Fibroblast of pulmonary artery (primary cell): Measurements from ENCODE around the gene AAGAB.
"Not testable (repeated sequence)": the region's sequence is repeated elsewhere in the genome, so short reads cannot be mapped to it uniquely, and the experiment has no call there.

ENCODE experiments used
- DNase-seq: peaks from one replicate; pipeline ENCODE4 v3.0.0-alpha.2; 2010; ENCODE audit warnings: low read depth
- H3K4me3 ChIP-seq: replicated peaks from 2 replicates; pipeline ENCODE4 v1.5.1; 2011; ENCODE audit warnings: low read depth, mild to moderate bottlenecking, control low read depth, low read length, moderate library complexity
- TF ChIP-seq, protein P1 (sequence below): IDR thresholded peaks from 2 replicates; pipeline ENCODE4 v1.5.1; 2011; ENCODE audit warnings: mild to moderate bottlenecking, control low read depth, low read length, inconsistent platforms; ENCODE audit errors: missing control alignments

The AAGAB gene

DNA sequence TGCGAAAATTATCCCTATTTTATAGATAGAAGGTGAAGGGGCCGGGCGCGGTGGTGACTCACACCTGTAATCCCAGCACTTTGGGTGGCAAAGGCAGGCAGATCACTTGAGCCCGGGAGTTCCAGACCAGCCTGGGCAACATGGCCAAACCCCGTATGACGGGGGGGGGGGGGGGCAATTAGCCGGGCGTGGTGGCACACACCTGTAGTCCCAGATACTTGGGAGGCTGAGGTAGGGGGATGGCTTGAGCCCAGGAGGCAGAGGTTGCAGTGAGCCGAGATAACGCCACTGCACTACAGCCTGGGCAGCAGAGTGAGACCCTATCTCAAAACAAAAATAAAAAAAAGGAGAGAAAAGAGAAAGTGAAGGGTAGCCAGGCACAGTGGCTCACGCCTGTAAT lies 1.4 kb downstream of the AAGAB start:
- TF ChIP-seq, protein P1, sequence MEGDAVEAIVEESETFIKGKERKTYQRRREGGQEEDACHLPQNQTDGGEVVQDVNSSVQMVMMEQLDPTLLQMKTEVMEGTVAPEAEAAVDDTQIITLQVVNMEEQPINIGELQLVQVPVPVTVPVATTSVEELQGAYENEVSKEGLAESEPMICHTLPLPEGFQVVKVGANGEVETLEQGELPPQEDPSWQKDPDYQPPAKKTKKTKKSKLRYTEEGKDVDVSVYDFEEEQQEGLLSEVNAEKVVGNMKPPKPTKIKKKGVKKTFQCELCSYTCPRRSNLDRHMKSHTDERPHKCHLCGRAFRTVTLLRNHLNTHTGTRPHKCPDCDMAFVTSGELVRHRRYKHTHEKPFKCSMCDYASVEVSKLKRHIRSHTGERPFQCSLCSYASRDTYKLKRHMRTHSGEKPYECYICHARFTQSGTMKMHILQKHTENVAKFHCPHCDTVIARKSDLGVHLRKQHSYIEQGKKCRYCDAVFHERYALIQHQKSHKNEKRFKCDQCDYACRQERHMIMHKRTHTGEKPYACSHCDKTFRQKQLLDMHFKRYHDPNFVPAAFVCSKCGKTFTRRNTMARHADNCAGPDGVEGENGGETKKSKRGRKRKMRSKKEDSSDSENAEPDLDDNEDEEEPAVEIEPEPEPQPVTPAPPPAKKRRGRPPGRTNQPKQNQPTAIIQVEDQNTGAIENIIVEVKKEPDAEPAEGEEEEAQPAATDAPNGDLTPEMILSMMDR = no peak
- peak overlapping the region; percentile 84 for H3K4me3 ChIP-seq
- DNase-seq = no peak

DNA sequence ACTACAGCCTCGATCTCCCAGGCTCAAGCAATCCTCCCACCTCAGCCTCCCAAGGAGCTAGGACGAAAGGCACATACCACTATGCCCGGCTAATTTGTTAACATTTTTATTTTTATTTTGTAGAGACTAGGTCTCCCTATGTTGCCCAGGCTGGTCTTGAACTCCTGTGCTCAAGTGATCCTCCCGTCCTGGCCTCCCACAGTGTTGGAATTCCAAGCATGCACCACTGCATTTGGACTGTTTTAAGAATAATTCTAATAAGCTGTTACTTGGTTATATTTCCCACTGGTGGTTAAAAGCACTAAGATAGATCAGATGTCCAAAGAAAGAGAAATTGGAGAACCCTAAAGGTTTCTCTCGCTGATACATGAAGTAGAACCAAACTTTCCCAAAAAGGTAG lies 3.1 kb downstream of the AAGAB start:
- no peak overlapping the region for H3K4me3 ChIP-seq
- TF ChIP-seq, protein P1 = no peak
- no peak for DNase-seq

DNA sequence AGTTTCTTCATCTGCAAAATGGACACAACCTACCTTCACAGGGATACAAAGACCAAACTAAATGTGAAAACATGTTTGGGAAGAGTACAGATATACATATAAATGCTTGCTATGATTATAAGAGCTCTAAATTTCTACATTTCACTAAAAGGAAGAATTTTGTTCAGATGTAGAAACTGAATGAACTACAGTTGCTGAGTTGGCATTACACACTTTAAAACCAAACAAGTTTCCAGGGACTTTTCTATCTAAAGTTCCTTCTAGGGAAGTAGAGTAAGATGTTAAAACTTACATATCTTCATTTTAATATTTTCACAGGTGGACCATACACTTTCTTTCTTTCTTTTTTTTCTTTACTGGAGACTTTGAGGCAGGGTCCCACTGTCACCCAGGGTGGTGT lies 4.6 kb downstream of the AAGAB start:
- TF ChIP-seq, protein P1 = no peak
- no peak overlapping the region for H3K4me3 ChIP-seq
- no peak for DNase-seq

DNA sequence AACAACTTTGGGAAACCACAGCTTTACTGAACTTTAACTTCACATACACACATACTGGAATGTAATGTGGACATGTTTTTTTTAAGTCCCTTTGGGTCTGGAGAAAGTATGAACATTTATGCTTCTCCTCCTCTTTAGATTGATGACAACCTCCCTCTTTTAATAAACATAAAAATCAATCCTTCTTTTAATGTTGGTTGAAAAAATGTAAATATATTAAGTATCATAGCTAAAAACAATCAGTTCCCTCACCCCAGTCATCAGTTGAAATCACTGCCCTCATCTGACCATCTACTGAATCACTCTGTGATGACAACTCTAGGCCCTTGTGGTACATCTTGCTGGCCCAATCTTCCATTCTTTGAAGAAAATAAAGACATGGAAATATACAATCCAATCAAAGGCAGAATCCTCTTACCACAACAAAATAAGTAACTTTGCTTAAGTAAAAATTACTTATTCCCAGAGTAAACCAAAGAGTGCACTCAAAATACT lies 6.4 kb downstream of the AAGAB start:
- TF ChIP-seq, protein P1 = no peak
- H3K4me3 ChIP-seq = no peak overlapping the region
- no peak for DNase-seq

DNA sequence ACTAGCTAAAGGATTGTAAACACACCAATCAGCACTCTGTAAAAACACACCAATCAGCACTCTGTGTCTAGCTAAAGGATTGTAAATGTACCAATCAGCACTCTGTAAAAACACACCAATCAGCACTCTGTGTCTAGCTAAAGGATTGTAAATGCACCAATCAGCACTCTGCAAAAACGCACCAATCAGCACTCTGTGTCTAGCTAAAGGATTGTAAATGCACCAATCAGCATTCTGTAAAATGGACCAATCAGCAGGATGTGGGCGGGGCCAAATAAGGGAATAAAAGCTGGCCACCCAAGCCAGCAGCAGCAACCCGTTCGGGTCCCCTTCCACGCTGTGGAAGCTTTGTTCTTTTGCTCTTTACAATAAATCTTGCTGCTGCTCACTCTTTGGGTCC lies 7.9 kb downstream of the AAGAB start:
- not testable (repeated sequence) for H3K4me3 ChIP-seq, DNase-seq

DNA sequence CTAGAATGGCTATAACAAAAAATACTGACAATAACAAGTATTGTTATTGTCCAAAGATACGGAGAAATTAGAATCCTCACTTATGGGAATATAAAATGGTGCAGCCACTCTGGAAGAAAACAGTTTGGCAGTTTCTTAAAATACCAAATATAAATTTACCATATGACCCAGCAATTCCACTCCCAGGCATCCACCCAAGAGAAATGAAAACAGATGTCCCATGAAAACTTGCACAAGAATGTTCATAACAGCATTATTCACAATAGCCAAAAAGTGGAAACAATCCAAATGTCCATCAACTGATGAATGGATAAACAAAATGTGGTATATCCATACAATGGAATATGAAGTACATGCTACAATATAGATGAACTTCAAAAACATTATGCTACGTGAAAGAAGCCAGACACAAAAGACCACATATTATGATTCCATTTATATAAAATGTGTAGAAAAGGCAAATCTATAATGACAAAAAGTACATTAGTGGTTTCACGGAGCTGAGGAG lies 9.4 kb downstream of the AAGAB start:
- peak; percentile 76 for DNase-seq
- no peak overlapping the region for H3K4me3 ChIP-seq
- TF ChIP-seq, protein P1 = no peak

DNA sequence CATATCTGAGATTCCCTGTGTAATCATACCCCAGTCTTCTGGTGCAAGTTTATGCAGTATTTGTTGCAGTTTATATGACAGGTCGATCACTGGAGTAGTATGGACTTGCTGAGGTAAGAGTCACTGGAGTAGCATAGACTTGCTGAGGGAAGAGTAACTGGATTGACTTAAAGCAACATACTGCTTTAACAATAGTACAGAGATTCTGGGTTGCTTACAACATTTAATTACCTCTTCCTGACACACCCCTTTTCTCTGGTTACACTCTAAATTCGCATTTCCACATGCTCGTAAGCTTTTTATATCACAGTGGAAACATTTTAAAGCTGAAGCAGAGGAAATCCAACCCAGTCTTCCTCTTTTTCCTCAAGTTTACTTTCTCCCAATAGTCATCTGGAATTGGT lies 11.8 kb downstream of the AAGAB start:
- DNase-seq = peak; percentile 19
- no peak overlapping the region for H3K4me3 ChIP-seq
- TF ChIP-seq, protein P1 = no peak
